ENCODE data around the gene C1orf226. TPM values are rescaled to one million over a fixed set of nuclear protein-coding genes. Genes with fewer than 3 reads are reported as not detected.

C1orf226 gene
- total and polyA plus RNA-seq, 3 donors from 2014 or later: 4.2 to 7.5 (median 6.5) TPM

- DNase-seq: no peak
- Histone ChIP-seq H3K9me3 (no peaks in the 10 kb centered on the region), H3K4me1 (no peaks in the 10 kb centered on the region), H3K27ac (no peak overlapping the region), H3K27me3 (no peaks in the 10 kb centered on the region), H3K4me3 (no peak overlapping the region), H3K36me3 (ENCODE audit: low read depth, missing control alignments) (no peaks in the 10 kb centered on the region)
- no peak for TF ChIP-seq CTCF (IDR thresholded peaks at IDR 0.05)
- TF ChIP-seq POLR2A (IDR thresholded peaks at IDR 0.05): no peak
- WGBS, 2 donors: 93 to 94% methylated on average over 2 to 3 of the region's 3 CpGs
- intact Hi-C loops (cut with DNase I; ENCODE audit: low total_unique reads): no loop called here
These were observed 14.8 kb downstream of the C1orf226 start for GRCh38 chr1:162396201-162396906.

- intact Hi-C loops (cut with DNase I; ENCODE audit: low total_unique reads): no loop called here
- WGBS, 2 donors: 68 to 76% methylated on average over 3 of the region's 3 CpGs
- no peak overlapping the region for H3K27ac ChIP-seq
- H3K4me3 ChIP-seq: no peak overlapping the region
- no peaks in the 10 kb centered on the region for H3K36me3 ChIP-seq (ENCODE audit: low read depth, missing control alignments)
- no peaks in the 10 kb centered on the region for H3K27me3 ChIP-seq
- TF ChIP-seq CTCF (IDR thresholded peaks at IDR 0.05): no peak
- TF ChIP-seq POLR2A (IDR thresholded peaks at IDR 0.05): no peak
- no peaks in the 10 kb centered on the region for H3K4me1 ChIP-seq
- H3K9me3 ChIP-seq: no peaks in the 10 kb centered on the region
- DNase-seq: no peak
These were observed 15.5 kb downstream of the C1orf226 start for GRCh38 chr1:162397039-162397448.

DNA sequence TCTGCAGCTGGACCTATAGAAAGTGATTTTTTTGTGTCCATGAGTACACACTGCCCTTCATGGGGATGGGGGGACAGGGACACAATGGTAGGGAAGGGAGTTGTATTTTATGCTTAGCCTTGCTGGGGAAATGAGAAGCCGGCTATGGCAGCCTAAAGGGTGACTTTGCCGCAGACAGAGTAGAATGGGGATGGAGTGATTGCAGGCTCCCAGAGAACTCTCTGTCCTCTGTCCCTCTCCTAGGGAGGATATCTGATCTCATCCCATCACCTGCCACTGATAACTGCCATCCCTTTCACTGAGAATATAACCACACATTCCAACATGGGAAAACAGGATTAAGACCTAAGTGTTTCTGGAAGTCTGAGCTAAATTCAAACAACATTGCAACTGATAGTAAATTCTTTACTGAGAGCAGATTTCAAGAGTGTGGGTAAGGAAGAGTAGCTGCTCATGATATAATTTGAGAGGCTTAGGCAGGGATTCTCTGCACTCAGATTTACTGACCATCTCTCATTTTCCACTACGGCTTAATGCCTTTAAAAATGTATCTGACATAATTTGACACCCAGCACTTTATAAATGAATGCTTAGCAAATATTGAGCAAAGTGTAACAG is 16.5 kb downstream of the C1orf226 start:
- Histone ChIP-seq H3K27me3 (no peaks in the 10 kb centered on the region), H3K4me3 (no peak overlapping the region), H3K27ac (no peak overlapping the region), H3K9me3 (no peaks in the 10 kb centered on the region), H3K36me3 (ENCODE audit: low read depth, missing control alignments) (no peaks in the 10 kb centered on the region), H3K4me1 (no peaks in the 10 kb centered on the region)
- TF ChIP-seq POLR2A (IDR thresholded peaks at IDR 0.05) (no peak), CTCF (IDR thresholded peaks at IDR 0.05) (no peak)
- DNase-seq: no peak
- WGBS, 2 donors: 73% methylated on average over 3 of the region's 3 CpGs
- intact Hi-C loops (cut with DNase I; ENCODE audit: low total_unique reads): no loop called here

- TF ChIP-seq CTCF (IDR thresholded peaks at IDR 0.05) (no peak), POLR2A (IDR thresholded peaks at IDR 0.05) (no peak)
- Histone ChIP-seq H3K27me3 (no peaks in the 10 kb centered on the region), H3K36me3 (ENCODE audit: low read depth, missing control alignments) (no peaks in the 10 kb centered on the region), H3K9me3 (no peaks in the 10 kb centered on the region), H3K27ac (no peak overlapping the region), H3K4me3 (no peak overlapping the region), H3K4me1 (no peaks in the 10 kb centered on the region)
- 86 to 88% methylated on average over 8 of the region's 8 CpGs for WGBS, 2 donors
- intact Hi-C loops (cut with DNase I; ENCODE audit: low total_unique reads): no loop called here
- DNase-seq: no peak
These were observed 17.6 kb downstream of the C1orf226 start for GRCh38 chr1:162398999-162399580.
